AG09309 (cell line): ENCODE data around the gene CD72.

Source experiments
- DNase-seq: peaks from one replicate; pipeline ENCODE4 v3.0.0-alpha.2; 2010; ENCODE audit warnings: low read depth
- H3K4me3 ChIP-seq: 2 replicates; pipeline ENCODE4 v1.5.1; 2011; ENCODE audit warnings: mild to moderate bottlenecking, low read depth, low read length, moderate library complexity; ENCODE audit not compliant: control insufficient read depth
- CTCF ChIP-seq: IDR thresholded peaks from 2 replicates; pipeline ENCODE4 v1.5.1; 2011; ENCODE audit warnings: mild to moderate bottlenecking, low read depth, low read length, inconsistent platforms; ENCODE audit not compliant: insufficient read depth, control insufficient read depth; ENCODE audit errors: missing control alignments

The CD72 gene

GRCh38 chr9:35657546-35658136, 39.4 kb upstream of the CD72 start, which contains the start of gene RMRP:
RMRP (minus strand) TSS chr9:35658019.
- peak; percentile 99 for DNase-seq
- peak within 1 kb of the TSS; percentile 67 for H3K4me3 ChIP-seq
- TF ChIP-seq CTCF = peak; percentile 15

GRCh38 chr9:35656831-35657545, 38.8 kb upstream of the CD72 start:
- DNase-seq = no peak
- H3K4me3 ChIP-seq = peak overlapping the region; percentile 24
- no peak for TF ChIP-seq CTCF

GRCh38 chr9:35656348-35656747, 38.1 kb upstream of the CD72 start:
- no peak for TF ChIP-seq CTCF
- H3K4me3 ChIP-seq = no peak overlapping the region
- DNase-seq = no peak

- H3K4me3 ChIP-seq = no peak overlapping the region
- no peak for DNase-seq
- TF ChIP-seq CTCF = no peak
These were observed 35.4 kb upstream of the CD72 start for GRCh38 chr9:35653611-35654010.

GRCh38 chr9:35652829-35653209, 34.6 kb upstream of the CD72 start:
- no peak for DNase-seq
- TF ChIP-seq CTCF = no peak
- H3K4me3 ChIP-seq = no peak overlapping the region

GRCh38 chr9:35651956-35652828, 34.0 kb upstream of the CD72 start:
- DNase-seq = no peak
- TF ChIP-seq CTCF = no peak

More at GRCh38 chr9:35651956-35652828, 34.0 kb upstream of the CD72 start:
- no peak overlapping the region for H3K4me3 ChIP-seq
